AG04449 (cell line): ENCODE results near the gene HLA-DMB.

Source experiments
- CTCF ChIA-PET: fragments of 350-600 bp; formaldehyde crosslinking; extraction: SDS; loops from one replicate; lab custom pipeline; 2021; ENCODE audit warnings: antibody characterized with exemption; lab: Yijun Ruan, JAX
- POLR2A ChIA-PET: fragments of 400-600, 350-600 bp; formaldehyde crosslinking; extraction: SDS; loops from one replicate; lab custom pipeline; 2020; ENCODE audit warnings: antibody characterized with exemption, inconsistent platforms; lab: Yijun Ruan, JAX
- DNase-seq: peaks from one replicate; pipeline ENCODE4 v3.0.0-alpha.2; 2010; ENCODE audit warnings: low read depth, low spot score
- H3K4me3 ChIP-seq: 2 replicates; pipeline ENCODE4 v1.5.1; 2011; ENCODE audit warnings: low read depth, mild to moderate bottlenecking, control low read depth, low read length
- TF ChIP-seq, protein P1 (sequence below): IDR thresholded peaks from one replicate; pipeline ENCODE4 v1.5.1; 2011; ENCODE audit warnings: mild to moderate bottlenecking, moderate library complexity, low read length, control low read depth, inconsistent platforms; ENCODE audit not compliant: insufficient read depth; ENCODE audit errors: missing control alignments

The HLA-DMB gene

GRCh38 chr6:32940656-32941213 is at the start of gene HLA-DMB:
HLA-DMB (minus strand) TSS chr6:32941028; CDS start chr6:32940807, 221 bp downstream.
- ChIA-PET CTCF (interaction anchor here (0.7 to 11.6 kb wide), 5 partner anchors 7 to 46 kb away, joined by 3 to 337 read pairs (median 57); partner anchors contain the start of gene HLA-DMA), POLR2A (interaction anchor here (2.3 kb wide), 1 partner anchor 31 kb away, joined by 16 read pairs; no protein-coding TSS in a partner anchor)
- peak; percentile 33 for DNase-seq
- TF ChIP-seq, protein P1, sequence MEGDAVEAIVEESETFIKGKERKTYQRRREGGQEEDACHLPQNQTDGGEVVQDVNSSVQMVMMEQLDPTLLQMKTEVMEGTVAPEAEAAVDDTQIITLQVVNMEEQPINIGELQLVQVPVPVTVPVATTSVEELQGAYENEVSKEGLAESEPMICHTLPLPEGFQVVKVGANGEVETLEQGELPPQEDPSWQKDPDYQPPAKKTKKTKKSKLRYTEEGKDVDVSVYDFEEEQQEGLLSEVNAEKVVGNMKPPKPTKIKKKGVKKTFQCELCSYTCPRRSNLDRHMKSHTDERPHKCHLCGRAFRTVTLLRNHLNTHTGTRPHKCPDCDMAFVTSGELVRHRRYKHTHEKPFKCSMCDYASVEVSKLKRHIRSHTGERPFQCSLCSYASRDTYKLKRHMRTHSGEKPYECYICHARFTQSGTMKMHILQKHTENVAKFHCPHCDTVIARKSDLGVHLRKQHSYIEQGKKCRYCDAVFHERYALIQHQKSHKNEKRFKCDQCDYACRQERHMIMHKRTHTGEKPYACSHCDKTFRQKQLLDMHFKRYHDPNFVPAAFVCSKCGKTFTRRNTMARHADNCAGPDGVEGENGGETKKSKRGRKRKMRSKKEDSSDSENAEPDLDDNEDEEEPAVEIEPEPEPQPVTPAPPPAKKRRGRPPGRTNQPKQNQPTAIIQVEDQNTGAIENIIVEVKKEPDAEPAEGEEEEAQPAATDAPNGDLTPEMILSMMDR, result no peak
- H3K4me3 ChIP-seq, result no peak within 1 kb of the TSS

- ChIA-PET CTCF (interaction anchor here (1.9 to 8.8 kb wide), 6 partner anchors 10 to 104 kb away, joined by 6 to 337 read pairs (median 76); partner anchors contain the start of genes BRD2, HLA-DMA and HLA-DMB), POLR2A (no interaction called here)
- H3K4me3 ChIP-seq, result no peak overlapping the region
- TF ChIP-seq, protein P1, result no peak
- no peak for DNase-seq
These were observed 48.5 kb upstream of the HLA-DMB start for GRCh38 chr6:32989368-32989767.

DNA sequence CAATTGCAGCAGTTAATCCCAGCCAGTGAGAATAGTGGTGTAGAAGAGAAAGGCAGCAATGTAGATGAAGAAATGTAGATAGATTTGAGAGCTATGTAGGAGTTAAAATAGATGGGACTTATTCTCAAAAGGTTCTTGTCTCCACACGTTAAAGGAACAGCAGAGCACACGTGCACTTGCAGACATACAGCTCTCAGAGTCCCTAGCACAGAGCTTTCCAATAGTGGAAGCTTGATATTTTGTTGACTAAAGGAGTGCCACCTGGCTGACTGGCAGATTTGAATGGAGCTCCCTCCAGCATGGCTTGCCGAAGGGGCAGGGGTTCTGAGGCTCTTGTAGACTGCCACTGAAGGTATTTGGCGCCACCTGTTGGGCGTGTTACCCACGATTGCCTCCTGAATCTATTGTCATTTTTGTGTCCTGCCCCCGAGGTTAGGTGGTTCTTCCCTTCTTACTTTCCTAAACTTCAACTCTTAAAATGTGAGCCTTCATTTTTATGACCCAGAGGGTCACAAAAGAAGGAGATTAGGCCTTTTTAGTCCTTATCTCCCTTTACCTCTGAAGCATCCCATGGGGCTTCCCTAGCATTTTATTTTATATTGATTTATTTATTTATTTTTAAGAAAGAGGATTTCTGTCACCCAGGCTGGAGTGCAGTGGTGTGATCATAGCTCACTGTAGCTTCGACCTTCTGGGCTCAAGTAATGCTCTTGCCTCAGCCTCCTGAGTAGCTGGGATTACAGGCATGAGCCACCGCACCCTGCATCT is 44.0 kb upstream of the HLA-DMB start:
- no peak for DNase-seq
- TF ChIP-seq, protein P1, result peak; percentile 82
- H3K4me3 ChIP-seq, result no peak overlapping the region
- ChIA-PET POLR2A (interaction anchor here (0.9 to 3.4 kb wide), 5 partner anchors 12 to 95 kb away, joined by 4 to 104 read pairs (median 5); partner anchors contain the start of gene BRD2), CTCF (interaction anchor here (0.6 to 8.8 kb wide), 56 partner anchors 9 to 736 kb away, joined by 3 to 337 read pairs (median 5); partner anchors contain the start of genes BRD2, HLA-DMA, HLA-DMB and TAP2)

- TF ChIP-seq, protein P1, result no peak
- H3K4me3 ChIP-seq, result no peak overlapping the region
- ChIA-PET CTCF (interaction anchor here (0.6 to 8.8 kb wide), 55 partner anchors 10 to 1032 kb away, joined by 3 to 337 read pairs (median 5); partner anchors contain the start of genes BRD2, HLA-DMA, HLA-DMB and TAP2), POLR2A (interaction anchor here (0.7 to 3.4 kb wide), 7 partner anchors 11 to 94 kb away, joined by 3 to 104 read pairs (median 4); partner anchors contain the start of genes BRD2 and HLA-DMA)
- no peak for DNase-seq
These were observed 43.3 kb upstream of the HLA-DMB start for GRCh38 chr6:32983964-32984621.

GRCh38 chr6:32983493-32983848 is 42.6 kb upstream of the HLA-DMB start:
- CTCF ChIA-PET, result interaction anchor here (0.9 to 8.8 kb wide), 23 partner anchors 10 to 1031 kb away, joined by 3 to 337 read pairs (median 9); partner anchors contain the start of genes BRD2, HLA-DMA, HLA-DMB and TAP2
- DNase-seq, result no peak
- TF ChIP-seq, protein P1, result no peak
- POLR2A ChIA-PET, result interaction anchor here (0.7 to 3.4 kb wide), 5 partner anchors 10 to 93 kb away, joined by 3 to 104 read pairs (median 4); partner anchors contain the start of gene HLA-DMA
- no peak overlapping the region for H3K4me3 ChIP-seq
